Adrenal gland (tissue), 12 donors: ENCODE measurements around the gene P2RY2. TPM values are rescaled to one million over a fixed set of nuclear protein-coding genes. Genes with fewer than 3 reads are reported as not detected.

Experiments used
- DNase-seq, 7 donors: peaks; one replicate each; pipeline ENCODE4 v3.0.0-alpha.2; 2019 to 2020
- H3K27ac ChIP-seq, 5 donors: fragments of 200-600 bp; sonication (generic) in 4 of 5; 1 replicate in 3 of 5; 2 replicates in 2 of 5; pipeline versions ENCODE4 v1.5.1 to v1.8.0; 2016 to 2020; ENCODE audit warnings: mild to moderate bottlenecking in 1 of 5
- H3K27me3 ChIP-seq: fragments of 200-600 bp; 2 replicates; pipeline ENCODE4 v1.8.0; 2021
- H3K36me3 ChIP-seq, 2 donors: fragments of 200-600 bp; replicated peaks in 1 of 2; 1 replicate in 1 of 2; 2 replicates in 1 of 2; pipeline versions ENCODE4 v1.5.1 to v1.8.0; 2018 to 2022
- H3K4me1 ChIP-seq, 2 donors: fragments of 200-600 bp; replicated peaks in 1 of 2; 1 replicate in 1 of 2; 2 replicates in 1 of 2; pipeline versions ENCODE4 v1.5.1 to v1.8.0; 2018 to 2021
- H3K4me3 ChIP-seq, 4 donors: fragments of 200-600 bp; sonication (generic) in 3 of 4; one replicate each; pipeline ENCODE4 v1.5.1; 2016 to 2018
- H3K9me3 ChIP-seq, 3 donors: fragments of 200-600 bp; sonication (generic) in 1 of 3; replicated peaks in 1 of 3; 1 replicate in 2 of 3; 2 replicates in 1 of 3; pipeline versions ENCODE4 v1.5.1 to v1.8.0; 2016 to 2021
- POLR2A ChIP-seq, 2 donors: fragments of 450-650 bp; IDR thresholded peaks; one replicate each; pipeline ENCODE4 v1.6.1; 2017; ENCODE audit warnings: antibody characterized with exemption in 2 of 2, mild to moderate bottlenecking in 2 of 2, moderate library complexity in 1 of 2
- WGBS, 4 donors: extraction: QIAGEN DNeasy Blood & Tissue Kit in 2 of 4; methylation state at CpG; one replicate each; pipeline versions ENCODE4 v1.1.5 to v1.1.7; 2013 to 2017; 5-methylcytosine and 5-hydroxymethylcytosine counted together
- intact Hi-C, 2 donors: fragments of 100-400 bp; cut with DNase I; formaldehyde crosslinking; loops; one replicate each; pipeline versions ENCODE4 v1.14.1 to v1.15.0; 2022 to 2023
- polyA plus RNA-seq, 3 donors: library from polyadenylated mRNA; stranded (reverse); fragments of 200-250 nt in 2 of 3; fragments of 350-450 nt in 1 of 3; fragmentation: Illumina TruSeq in 1 of 3; extraction: RNeasy Lipid Tissue Mini Kit (QIAGEN cat#74804) in 1 of 3; gene quantifications; one replicate each; pipeline ENCODE4 v1.2.3, GENCODE V29; 2013 to 2014
- total RNA-seq, 9 donors: library from RNA; depleted of rRNA in 4 of 9; stranded (reverse); fragments of >200 nt in 4 of 9; fragments of 120-200 nt in 1 of 9; fragmentation: NEBNext Ultra II Directional in 1 of 9; extraction: Animal tissue kit (Norgen Biotek cat#: 25700) in 1 of 9; gene quantifications; one replicate each; pipeline versions ENCODE4 v1.1.0 to v1.2.4, GENCODE V29; 2013 to 2023
- TF ChIP-seq, protein P1 (sequence below), 6 experiments: fragments of 450-650 bp in 4 of 6; fragments of 200-600 bp in 2 of 6; sonication (generic) in 1 of 6; IDR thresholded peaks; 1 replicate in 5 of 6; 2 replicates in 1 of 6; pipeline versions ENCODE4 v1.5.1 to v1.8.0; 2016 to 2021; ENCODE audit warnings: antibody characterized with exemption in 6 of 6, mild to moderate bottlenecking in 2 of 6, moderate library complexity in 1 of 6
- donor health status: healthy with polysubstance abuse.
- donor health status: Bipolar disorder and iron deficiency.
- donor health status: DM: yes; HTN: yes; CAD: no.
- donor health status: DM: no; HTN: no; CAD: no.
- donor health status: DM: no; HTN: no; CAD: no.
- donor health status: DM: yes; HTN: yes; CAD: no.

Gene P2RY2
- total and polyA plus RNA-seq, 12 donors: 1.3 to 51.6 (median 7.6) TPM

DNA sequence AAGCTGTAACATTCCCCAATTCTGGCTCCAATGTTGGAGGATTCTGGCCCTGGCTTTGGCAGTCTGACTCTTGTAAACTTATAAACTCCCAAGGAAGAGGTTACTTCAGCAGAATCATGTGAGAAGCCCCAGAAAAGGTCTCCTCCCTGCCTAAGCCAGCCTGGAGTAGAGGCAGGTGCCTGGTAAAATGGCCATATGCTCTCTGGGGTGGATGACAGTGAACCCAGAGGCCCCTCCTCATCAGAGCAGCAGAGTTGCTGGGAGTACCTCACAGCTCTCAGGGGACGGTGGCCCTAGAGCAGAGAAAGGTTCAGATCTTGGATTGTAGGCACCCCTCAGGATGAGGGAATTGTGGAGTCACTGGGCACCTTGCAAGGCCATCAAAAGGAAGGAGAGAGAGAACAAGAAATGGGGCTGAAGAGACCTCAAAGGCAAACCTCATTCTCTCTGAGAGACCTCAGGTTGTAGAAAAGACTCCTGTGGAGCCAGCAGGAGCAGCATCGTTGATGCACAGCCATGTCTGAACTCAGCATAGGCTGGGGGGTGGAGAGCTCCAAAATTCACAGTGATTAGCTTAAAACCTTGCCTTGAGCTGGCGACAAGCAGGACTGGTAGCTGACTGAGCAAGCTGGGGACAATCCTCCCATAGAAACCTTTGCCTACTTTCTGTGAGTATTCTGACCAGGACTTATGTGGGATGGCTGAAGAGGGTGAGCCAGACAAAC lies 49.2 kb downstream of the P2RY2 start:
- Histone ChIP-seq H3K27me3 (peaks cover 10% of the 10 kb centered on the region), H3K4me3 (no peak overlapping the region), H3K36me3 (no peaks in the 10 kb centered on the region), H3K9me3 (no peaks in the 10 kb centered on the region), H3K4me1 (no peaks in the 10 kb centered on the region), H3K27ac (no peak overlapping the region)
- 84 to 100% (median 88%) methylated on average over 1 to 3 of the region's 3 CpGs for WGBS, 4 donors
- peak in 2 of 7 donors; percentile 7 to 33 for DNase-seq
- TF ChIP-seq, protein P1, sequence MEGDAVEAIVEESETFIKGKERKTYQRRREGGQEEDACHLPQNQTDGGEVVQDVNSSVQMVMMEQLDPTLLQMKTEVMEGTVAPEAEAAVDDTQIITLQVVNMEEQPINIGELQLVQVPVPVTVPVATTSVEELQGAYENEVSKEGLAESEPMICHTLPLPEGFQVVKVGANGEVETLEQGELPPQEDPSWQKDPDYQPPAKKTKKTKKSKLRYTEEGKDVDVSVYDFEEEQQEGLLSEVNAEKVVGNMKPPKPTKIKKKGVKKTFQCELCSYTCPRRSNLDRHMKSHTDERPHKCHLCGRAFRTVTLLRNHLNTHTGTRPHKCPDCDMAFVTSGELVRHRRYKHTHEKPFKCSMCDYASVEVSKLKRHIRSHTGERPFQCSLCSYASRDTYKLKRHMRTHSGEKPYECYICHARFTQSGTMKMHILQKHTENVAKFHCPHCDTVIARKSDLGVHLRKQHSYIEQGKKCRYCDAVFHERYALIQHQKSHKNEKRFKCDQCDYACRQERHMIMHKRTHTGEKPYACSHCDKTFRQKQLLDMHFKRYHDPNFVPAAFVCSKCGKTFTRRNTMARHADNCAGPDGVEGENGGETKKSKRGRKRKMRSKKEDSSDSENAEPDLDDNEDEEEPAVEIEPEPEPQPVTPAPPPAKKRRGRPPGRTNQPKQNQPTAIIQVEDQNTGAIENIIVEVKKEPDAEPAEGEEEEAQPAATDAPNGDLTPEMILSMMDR (IDR thresholded peaks at IDR 0.05): no peak
- no peak for TF ChIP-seq POLR2A (IDR thresholded peaks at IDR 0.05)
- intact Hi-C loops: no loop called here

DNA sequence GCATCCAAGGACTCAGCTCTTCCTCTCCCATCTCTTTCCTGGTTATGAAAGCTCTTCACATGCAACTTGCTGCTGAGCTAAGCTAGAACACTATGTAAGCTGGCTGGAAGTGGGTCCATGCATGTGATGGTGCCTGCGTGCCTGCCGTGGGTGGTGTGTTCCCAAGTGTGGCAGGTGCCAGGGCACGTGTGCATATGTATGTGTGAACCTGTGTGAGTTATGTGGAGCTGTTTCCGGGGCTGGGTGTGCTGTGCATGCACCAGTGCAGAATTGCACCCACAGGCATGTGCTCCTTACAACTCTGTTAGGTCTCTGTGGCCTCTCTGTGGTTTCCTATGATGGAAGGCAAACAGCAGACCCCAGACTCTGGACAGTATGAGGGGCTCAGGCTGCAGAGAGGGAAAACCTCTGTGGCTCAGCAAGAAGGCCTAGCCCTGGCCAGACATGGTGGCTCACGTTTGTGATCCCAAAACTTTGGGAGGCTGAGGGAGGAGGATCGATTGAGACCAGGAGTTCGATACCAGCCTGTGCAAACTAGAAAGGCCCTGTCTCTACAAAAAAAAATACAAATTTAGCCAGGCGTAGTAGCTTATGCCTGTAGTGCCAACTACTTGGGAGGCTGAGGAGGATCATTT lies 49.9 kb downstream of the P2RY2 start:
- DNase-seq: peak in 3 of 7 donors; percentile 8 to 51 (median 13)
- Histone ChIP-seq H3K27ac (no peak overlapping the region), H3K4me3 (no peak overlapping the region), H3K9me3 (no peaks in the 10 kb centered on the region), H3K36me3 (no peaks in the 10 kb centered on the region), H3K27me3 (peaks cover 10% of the 10 kb centered on the region), H3K4me1 (no peaks in the 10 kb centered on the region)
- TF ChIP-seq, protein P1 (IDR thresholded peaks at IDR 0.05): no peak
- TF ChIP-seq POLR2A (IDR thresholded peaks at IDR 0.05): no peak
- WGBS, 4 donors: 85 to 91% (median 88%) methylated on average over 8 of the region's 8 CpGs
- intact Hi-C loops: no loop called here

DNA sequence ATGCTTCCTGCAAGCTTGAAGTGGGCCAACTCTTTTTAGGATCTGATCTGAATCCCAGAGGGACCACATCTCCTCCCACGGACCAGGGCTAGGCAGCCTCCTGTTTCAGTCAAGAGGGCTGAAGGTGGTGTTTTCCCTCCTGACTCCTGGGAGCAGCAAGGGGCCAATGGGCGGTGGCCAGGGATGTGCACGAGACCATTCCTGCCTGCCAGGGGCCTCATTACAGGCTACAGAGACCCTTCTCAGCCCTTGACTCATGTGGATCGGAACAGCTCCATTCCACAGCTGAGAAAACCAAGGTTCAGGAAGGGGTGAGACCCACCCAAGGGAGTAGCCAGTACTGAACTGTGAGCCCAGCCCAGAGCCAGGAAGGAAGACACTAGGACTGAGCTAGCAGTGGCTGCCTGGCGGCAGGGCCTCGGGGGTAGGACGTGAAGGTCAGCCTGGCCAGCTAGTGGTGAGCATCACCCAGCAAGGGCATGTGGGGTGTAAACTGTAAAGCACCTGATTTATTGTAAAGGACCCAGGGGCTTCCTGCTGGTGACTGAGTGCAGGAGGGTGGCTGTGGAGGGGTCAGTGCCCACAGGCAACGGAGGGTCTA lies 50.7 kb downstream of the P2RY2 start:
- intact Hi-C loops: no loop called here
- H3K9me3 ChIP-seq: no peaks in the 10 kb centered on the region
- WGBS, 4 donors: 80 to 89% (median 86%) methylated on average over 3 to 8 of the region's 8 CpGs
- no peaks in the 10 kb centered on the region for H3K36me3 ChIP-seq
- DNase-seq: peak in 3 of 7 donors; percentile 10 to 25 (median 16)
- H3K27me3 ChIP-seq: peaks cover 10% of the 10 kb centered on the region
- H3K4me1 ChIP-seq: no peaks in the 10 kb centered on the region
- H3K4me3 ChIP-seq: no peak overlapping the region
- no peak overlapping the region for H3K27ac ChIP-seq
- TF ChIP-seq, protein P1 (IDR thresholded peaks at IDR 0.05): no peak
- no peak for TF ChIP-seq POLR2A (IDR thresholded peaks at IDR 0.05)

DNA sequence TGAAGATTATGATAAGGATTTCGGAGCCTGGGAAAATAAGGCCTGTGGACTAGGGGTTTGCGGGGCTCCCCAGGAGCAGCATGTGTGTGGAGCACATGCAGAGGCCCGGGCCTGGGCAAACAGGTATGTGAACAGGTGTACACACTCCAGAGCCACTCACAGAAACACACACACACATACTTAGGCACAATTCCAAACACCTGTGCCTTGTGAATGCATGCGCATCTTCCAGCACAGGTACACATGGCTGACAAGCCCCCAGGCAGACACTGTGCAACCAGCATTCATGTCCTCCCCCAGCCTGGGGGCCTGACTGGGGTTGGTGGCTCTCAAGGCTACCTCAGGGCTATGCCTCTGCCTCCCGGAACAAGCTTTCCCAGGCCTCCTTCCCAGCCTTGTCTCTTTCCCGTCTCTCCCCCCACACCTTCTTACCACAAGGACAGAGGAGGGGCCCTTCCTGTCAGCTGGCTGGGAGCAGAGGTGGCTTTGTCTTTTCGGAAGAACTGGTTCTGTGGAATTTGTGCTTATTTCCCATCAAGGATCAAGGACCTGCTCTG lies 51.5 kb downstream of the P2RY2 start:
- no peaks in the 10 kb centered on the region for H3K9me3 ChIP-seq
- DNase-seq: peak in 3 of 7 donors; percentile 13 to 45 (median 17)
- 85 to 92% (median 87%) methylated on average over 7 of the region's 7 CpGs for WGBS, 4 donors
- no peaks in the 10 kb centered on the region for H3K4me1 ChIP-seq
- peaks cover 5% of the 10 kb centered on the region for H3K27me3 ChIP-seq
- intact Hi-C loops: no loop called here
- H3K4me3 ChIP-seq: no peak overlapping the region
- H3K36me3 ChIP-seq: no peaks in the 10 kb centered on the region
- no peak overlapping the region for H3K27ac ChIP-seq
- TF ChIP-seq POLR2A (IDR thresholded peaks at IDR 0.05): no peak
- TF ChIP-seq, protein P1 (IDR thresholded peaks at IDR 0.05): no peak
